HepG2 (cell line): ENCODE measurements around the gene CTCF.
A peak's percentile ranks its signal among the peaks of the same experiment; 100 is the strongest.

Experiments used
- ELF1 ChIP-seq: sonication (generic); formaldehyde crosslinking; IDR thresholded peaks from 2 replicates; pipeline ENCODE4 v1.4.0; 2020; ENCODE audit warnings: missing genetic modification reagents
- GTF2F1 ChIP-seq: fragments of 150-350 bp; IDR thresholded peaks from 2 replicates; pipeline ENCODE4 v1.6.1; 2014; ENCODE audit warnings: low read length
- TARDBP ChIP-seq: sonication (generic); formaldehyde crosslinking; IDR thresholded peaks from 2 replicates; pipeline ENCODE4 v1.8.0; 2022; ENCODE audit warnings: mild to moderate bottlenecking, missing genetic modification reagents
- ZBTB1 ChIP-seq: sonication (generic); formaldehyde crosslinking; IDR thresholded peaks from 2 replicates; pipeline ENCODE4 v1.4.0; 2020; ENCODE audit warnings: missing genetic modification reagents, borderline replicate concordance
- ZNF850 ChIP-seq: sonication (generic); formaldehyde crosslinking; conservative IDR thresholded peaks from 2 replicates; pipeline ENCODE4 v1.9.0; 2021; ENCODE audit warnings: mild to moderate bottlenecking, missing genetic modification reagents
- TF ChIP-seq, protein P1 (sequence below): IDR thresholded peaks from 2 replicates; pipeline ENCODE4 v1.6.1; 2012; ENCODE audit warnings: inconsistent platforms
- TF ChIP-seq, protein P2 (sequence below): IDR thresholded peaks from 2 replicates; pipeline ENCODE4 v1.6.1; 2016; ENCODE audit warnings: mild to moderate bottlenecking, missing biosample characterization, missing genetic modification reagents
- TF ChIP-seq, protein P3 (sequence below): sonication (generic); formaldehyde crosslinking; IDR thresholded peaks from 2 replicates; pipeline ENCODE4 v1.5.1; 2020; ENCODE audit warnings: mild to moderate bottlenecking, missing genetic modification reagents, moderate library complexity

DNA sequence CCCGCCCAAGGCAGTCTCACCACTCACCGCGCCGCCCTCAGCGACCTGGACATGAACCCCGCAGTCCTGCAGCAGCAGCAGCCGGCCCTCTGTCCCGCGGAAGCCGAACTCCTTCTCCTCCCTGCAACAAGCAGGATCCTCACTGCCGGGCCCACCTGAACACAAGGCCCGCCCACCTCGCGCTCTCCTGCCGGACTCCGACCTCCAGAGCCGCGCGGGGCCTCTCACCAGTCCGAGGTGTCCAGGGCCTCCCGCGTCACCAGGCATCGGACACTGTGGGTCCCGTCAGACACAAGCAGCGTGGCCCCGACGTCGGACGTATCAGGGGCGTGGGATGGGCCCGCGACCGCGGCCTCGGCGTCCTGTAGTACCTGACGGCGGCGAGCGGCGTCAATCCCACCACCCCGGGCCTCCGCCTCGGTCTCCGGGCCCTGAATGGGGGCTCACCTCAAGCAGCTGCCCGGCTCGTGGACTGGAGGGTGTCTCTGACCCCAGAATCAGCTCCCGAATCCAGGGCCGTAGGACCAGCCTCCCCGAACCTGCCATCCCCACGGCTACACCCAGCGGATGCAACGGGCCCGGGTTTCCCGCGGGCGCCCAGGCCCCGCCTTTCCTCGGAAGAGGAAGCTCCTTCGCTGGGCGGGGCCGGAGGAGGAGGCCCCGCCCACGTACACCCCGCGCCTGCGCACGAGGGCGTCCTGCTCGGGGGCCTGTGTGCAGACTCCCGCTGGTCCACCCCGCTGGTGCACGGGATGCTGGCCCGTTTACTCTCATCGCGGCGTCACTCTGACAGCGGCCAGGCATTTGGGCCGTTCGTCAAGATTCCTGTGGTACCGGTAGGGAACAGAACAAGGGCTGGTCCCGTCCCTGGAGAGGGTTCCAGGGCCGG, 97.6 kb downstream of the CTCF start, which contains the start of gene ACD:
- TF ChIP-seq ZNF850 (CRISPR knock-in tag): no peak
- TF ChIP-seq ZBTB1 (CRISPR knock-in tag): 0 out of 2 replicates have a peak, but pooled peaks have one; percentile 50
- TF ChIP-seq, protein P1, sequence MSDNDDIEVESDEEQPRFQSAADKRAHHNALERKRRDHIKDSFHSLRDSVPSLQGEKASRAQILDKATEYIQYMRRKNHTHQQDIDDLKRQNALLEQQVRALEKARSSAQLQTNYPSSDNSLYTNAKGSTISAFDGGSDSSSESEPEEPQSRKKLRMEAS: peak; percentile 70
- TF ChIP-seq, protein P2, sequence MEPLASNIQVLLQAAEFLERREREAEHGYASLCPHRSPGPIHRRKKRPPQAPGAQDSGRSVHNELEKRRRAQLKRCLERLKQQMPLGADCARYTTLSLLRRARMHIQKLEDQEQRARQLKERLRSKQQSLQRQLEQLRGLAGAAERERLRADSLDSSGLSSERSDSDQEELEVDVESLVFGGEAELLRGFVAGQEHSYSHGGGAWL (CRISPR knock-in tag): peak; percentile 60
- TF ChIP-seq TARDBP: peak; percentile 28
- TF ChIP-seq GTF2F1: no peak
- peak; percentile 82 for TF ChIP-seq ELF1 (CRISPR knock-in tag)
- TF ChIP-seq, protein P3, sequence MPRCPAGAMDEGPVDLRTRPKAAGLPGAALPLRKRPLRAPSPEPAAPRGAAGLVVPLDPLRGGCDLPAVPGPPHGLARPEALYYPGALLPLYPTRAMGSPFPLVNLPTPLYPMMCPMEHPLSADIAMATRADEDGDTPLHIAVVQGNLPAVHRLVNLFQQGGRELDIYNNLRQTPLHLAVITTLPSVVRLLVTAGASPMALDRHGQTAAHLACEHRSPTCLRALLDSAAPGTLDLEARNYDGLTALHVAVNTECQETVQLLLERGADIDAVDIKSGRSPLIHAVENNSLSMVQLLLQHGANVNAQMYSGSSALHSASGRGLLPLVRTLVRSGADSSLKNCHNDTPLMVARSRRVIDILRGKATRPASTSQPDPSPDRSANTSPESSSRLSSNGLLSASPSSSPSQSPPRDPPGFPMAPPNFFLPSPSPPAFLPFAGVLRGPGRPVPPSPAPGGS: peak; percentile 90; the same call in 1 of the 2 replicates
